Measurements from ENCODE around the gene IL17F.

The IL17F gene

DNA sequence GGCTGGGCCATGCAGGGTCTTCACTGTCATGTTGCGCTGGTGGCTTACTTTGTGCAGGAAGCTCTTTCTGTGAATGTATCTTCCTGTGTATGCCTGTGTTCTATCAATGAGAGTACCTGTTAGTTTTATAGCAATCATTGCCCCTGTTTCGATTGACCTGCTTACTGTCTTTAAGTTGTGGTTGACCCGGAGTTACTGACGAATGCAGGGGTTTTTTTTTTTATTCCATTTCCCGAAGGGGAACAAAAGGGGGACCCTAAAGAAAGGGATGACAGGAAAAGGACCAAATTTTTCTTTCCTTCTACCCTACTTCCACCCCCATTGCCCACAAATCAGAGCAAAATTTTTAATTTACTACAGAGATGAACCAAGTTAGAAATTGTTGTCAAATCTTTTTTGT, at the start of gene IL17F:
TSS of gene IL17F (minus strand) at position 101 of the 400 bp plus-strand sequence. CDS start at position 30, 71 bp downstream.
- no peak for DNase-seq

DNA sequence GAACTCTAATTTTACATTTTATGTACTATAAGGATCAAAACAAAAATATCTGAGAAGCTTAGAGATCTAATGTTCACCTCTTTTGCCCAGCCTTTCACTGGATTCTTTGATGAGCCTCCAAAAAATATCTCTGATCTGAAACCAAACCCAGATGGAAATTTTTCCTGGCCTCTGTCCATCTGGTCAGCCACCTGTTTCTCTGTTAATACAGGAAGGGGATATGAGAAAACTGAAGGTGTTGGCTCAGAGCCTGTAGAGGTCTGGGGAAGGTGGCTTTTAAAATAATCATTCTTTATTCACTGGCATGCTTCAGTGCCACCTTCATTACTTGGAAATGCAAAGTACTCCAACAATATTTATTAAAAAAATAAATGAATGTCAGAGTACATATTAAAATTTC, 48.8 kb upstream of the IL17F start:
- DNase-seq: no peak

DNA sequence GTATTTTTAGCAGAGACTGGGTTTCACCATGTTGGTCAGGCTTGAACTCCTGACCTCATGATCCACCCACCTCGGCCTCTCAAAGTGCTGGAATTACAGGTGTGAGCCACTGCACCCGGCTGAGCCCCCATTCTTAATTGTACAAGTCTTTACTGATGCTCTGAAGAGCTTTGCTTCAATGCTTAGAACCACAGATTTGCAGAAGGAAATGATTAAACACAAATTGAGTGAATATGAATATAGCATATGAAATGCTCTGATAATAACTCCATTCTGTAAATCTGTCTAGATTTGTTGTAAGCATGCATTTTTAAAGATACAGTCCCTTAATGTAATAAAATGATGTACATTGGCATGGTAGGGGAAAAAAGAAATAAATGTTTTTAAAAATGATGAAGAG, 44.5 kb upstream of the IL17F start:
- DNase-seq: no peak

DNA sequence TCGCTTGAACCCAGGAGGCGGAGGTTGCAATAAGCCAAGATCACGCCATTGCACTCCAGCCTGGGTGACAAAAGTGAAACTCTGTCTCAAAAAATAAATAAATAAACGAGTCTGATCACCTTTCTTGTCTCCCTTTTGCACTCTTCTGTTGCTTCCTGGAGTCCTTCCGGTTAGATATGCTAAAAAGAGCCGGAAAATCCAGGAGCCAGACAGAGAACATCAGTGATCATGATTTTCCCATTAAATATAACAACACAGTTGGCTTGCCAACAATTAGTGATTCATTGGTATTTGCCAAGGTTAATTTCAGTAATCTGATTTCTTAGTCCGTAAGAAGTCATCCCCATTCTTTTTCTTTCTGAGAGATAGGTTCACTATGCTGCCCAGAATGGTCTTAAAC, 43.9 kb upstream of the IL17F start:
- DNase-seq: no peak

DNA sequence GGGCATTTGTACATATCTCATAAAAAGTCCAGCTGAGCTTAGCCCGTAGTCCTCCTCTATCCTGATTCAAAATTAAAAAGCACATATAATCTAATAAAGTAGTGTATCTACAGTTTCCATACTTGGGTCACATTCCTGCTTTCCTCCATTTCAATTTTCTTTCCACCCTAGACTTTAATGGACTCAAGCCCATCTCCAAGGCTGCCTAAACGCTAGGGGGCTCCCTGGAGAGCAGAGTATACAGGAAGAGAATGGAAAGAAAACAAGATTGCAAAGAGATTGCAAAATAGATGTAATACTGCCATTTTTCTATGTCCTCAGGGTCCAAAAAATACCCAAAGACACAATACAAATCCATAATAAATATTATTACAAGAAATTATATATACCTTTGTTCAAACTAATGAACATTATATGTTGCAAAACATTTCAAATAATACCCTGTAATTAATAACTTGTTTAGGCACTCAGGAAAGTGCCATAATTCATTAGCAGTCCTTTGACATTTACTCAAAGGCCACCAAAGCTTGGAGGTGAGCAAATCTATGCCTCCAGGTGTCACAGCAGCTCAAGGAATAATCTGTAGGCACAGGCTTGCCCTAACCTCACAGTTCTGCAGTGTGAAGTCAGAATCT, 42.6 kb upstream of the IL17F start:
- DNase-seq: peak; percentile 46

DNA sequence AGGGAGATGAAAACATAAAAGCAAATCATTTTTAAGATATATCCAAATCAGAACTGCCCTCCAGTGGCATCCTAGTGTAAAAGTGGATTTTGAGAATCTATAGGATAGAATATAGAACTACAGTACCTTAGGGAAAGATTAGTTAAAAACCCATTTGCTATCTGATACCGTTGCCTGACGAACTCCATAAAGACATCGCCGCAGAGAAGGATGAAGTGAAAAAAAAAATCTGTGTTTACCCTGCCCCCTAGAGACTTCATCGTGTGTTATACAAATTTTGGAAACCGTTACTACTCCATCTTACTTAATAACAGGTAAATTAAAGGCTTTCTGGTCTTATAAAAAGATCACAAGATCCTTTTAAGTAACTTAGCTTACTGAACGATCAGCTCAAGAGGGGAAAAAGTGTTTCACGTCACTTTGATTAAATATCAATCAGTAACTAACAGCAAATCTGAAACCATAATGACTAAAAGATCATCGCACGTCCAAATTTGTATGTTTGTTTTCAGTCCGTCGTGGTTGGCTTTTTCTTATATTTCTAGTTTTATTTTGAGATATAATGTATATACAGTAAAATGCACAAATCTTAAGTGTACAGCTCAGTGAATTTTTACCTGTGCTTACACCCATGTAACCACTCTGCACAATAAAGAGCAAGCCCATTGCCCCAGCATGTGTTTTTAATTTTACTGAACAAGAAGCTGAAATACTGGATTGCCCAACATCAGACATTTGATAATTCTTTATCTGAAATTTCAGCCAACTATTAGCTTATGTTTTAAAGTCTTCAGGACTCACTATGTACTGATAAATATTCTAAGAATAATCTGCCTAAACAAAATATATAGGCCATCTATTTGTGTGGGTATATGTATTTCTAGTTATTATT, 41.1 kb upstream of the IL17F start:
- no peak for DNase-seq

DNA sequence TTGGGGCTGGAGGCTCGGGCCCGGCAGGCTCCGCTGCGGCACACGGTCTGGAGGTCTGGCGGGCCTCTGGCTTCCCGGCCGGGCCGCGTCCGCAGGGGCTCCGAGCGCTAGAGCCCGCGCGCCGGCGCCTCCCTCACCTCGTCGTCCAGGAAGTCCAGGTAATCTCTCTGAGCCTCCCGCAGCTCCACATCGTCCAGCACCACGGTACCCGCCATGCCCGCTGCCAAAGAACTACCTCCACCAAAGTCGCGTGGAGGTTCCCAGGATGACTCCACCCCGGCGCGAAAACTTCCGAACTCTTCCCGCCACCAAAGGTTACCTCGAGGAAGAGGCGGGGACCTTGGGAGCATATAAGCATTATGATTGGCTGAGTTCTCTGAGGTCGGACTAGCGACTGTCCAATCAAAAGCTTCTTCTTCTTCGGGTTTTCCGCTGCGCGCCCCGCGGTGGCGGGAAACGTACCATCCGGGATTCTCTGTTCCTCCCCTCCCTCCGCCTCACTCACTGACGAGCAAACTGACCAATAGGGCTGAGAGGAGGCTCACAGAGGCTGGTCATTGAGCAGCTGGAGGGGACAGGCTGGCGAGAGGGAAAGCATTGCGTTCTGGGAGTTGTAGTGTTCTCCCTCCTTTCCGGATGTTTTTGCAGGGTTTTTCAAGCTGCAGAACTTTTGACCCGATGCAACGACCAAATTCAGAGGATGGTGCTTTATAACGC, 40.3 kb upstream of the IL17F start, which contains the start of gene MCM3:
TSS of gene MCM3 (minus strand) at position 283 of the 717 bp plus-strand sequence. CDS start at position 215, 68 bp downstream.
- peak; percentile 98 for DNase-seq

DNA sequence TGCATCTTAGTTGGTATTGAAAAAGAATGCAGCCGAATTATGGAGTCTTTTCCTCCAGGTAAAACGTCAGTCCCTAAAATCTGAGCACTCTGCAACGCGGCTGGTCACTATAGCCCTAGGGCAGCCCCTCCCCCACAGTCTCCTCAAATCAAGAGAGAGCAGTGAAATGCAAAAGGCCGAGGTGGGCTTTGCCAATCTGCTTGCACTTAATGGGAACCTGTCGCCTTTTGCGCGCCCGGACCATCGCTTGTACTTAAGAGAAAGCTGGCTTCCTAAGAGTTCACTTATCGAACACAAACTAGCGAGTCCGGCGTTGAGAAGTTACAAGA, 39.8 kb upstream of the IL17F start:
- no peak for DNase-seq

DNA sequence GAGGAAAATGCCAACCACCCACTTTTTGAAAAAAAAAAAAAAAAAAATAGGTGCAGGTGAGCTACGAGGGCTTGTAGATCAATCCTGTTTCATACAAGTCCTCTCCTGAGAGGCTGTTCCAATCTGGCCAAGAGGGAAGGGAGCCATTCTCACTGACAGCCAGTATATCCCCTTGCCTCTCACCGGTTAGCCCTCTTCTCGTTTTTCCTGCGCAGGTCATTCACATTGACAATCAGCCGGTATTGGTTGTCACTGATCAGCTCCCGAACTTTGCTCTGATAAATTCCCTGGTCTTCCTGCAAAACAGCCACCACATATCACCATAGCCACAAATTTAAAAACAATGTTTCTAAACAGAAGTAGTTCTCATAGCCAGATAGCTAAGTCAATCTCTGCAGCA, 38.8 kb upstream of the IL17F start:
- DNase-seq: no peak

DNA sequence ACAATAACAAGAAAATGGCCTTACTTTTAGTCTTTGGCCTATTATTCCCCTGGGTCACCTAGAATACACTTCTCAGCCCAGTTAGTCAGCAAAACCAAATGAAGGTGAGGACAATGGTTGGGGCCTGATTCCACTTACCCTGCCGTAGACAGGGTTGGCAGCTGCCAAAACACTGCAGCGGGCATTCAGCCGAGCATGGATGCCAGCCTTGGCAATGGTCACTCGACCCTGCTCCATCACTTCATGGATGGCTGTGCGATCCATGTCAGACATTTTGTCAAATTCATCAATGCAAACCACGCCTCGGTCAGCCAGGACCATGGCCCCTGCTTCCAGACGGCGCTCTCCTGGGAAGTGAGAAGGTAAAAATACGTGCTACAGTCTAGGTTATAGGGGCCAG, 31.8 kb upstream of the IL17F start:
- no peak for DNase-seq

DNA sequence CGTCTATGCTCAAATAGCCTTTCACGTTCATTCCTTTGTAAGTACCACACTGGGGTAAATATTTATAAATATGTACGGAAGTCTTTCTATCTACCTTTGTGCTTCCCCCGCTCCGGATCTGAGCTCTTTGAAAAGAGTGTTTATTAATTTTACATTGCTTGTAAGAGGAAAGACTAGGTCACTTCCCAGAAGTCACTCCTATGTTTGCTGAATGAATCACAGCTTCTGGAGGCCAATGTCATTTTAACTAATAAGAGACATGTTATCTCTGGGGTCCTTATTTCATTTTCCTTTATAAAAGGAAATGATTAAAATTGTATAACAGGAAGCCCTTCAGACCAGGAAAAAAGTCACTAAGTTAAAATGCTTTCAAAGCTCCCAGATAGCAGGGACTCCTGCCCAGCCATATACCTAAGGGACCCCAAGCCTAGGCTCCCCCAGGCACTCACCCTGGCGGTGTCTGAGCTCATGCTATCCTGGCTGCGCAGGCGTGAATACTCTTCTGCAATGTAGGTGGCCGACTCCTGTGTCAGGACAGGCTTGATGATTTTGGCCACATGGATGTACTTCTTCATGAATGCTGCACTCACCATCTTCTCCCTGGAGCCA, 27.7 kb upstream of the IL17F start:
- DNase-seq: no peak

DNA sequence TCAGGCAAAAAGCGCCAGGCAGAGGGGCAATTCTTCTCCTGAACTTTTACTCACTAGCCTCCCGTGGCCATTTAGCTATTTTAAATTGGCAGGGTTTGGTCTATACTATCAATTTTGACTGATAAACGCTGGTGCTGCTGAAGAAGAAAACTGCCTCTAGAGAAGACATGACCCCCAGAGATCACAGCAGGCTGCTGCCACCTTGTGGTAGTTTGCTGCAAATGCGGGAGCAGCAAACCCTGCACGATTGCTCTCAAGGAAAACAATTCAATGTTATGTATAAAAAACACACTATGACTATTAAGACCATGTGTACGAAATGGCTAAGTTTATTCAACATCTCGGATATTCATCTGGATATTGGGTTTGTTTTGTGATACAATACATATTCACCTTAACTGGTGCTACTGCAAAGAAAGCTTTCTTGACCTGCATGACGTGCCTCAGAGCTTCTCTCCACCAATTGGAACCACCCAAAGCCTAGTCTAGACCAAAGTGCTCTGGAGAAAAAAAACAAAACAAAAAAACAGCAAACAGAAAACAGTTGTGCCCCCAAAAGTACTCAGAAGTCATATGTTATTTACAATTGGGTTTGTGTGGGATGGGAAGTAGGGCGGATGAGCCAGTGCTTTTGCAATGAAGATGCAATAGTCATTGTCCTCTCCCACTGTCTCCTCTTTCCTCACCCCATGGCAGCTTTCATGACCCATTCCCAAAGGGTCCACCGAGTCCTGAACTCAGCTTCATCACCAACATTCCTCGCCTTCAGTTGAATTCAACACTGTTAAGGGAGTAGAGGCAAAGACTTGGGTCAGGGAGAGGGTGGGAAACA, 19.6 kb upstream of the IL17F start:
- DNase-seq: peak; percentile 66

DNA sequence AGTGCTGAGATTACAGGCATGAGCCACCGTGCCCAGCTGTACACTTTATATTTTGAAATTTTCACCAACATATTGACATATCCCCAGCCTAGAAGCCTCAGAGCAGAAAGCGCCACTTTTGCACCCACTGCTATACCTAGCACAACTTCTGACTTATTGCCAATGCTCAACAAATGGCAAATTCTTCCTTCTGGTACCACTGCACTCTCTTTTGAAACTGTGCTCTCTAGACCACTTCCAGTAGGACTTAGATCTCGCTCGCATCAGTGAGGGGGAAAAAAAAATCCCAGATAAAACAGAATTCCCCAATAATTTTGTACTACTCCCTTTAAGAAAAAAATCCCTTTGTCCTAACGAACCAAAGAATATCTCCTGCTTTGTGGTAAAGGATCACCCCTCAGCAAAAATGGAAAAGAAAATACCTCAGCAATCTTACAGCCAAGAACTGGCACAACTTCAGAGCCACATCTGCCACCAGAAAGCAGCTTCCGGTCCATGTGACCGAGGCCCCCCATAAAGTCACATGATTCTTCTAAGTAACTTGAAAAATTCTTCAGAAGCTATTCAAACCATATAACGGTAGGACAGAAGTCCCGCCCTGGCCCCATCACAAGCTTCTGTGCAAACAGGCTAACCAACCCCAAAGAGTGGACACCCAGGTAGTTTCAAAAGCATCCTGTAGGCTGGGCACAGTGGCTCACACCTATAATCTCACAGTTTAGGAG, 18.5 kb upstream of the IL17F start:
- DNase-seq: no peak

DNA sequence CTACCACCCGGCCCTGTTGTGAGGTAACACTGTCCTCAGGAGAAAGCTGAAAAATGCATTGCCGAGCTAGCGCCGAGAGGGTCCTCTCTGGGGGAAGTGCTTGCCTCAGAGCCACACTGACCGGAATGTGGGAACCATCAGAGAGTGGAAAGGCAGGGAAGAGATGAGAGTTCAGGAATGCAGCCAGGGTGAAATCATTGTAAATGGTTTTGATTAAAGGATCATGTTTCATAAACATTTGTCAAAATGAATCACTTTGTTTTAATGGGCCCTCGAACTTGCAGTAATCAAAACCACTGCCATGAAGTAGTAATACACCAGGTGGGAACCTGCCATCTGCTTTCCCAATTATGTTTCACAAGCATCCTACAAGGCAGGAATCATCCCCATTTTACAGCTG, 16.9 kb upstream of the IL17F start:
- no peak for DNase-seq

DNA sequence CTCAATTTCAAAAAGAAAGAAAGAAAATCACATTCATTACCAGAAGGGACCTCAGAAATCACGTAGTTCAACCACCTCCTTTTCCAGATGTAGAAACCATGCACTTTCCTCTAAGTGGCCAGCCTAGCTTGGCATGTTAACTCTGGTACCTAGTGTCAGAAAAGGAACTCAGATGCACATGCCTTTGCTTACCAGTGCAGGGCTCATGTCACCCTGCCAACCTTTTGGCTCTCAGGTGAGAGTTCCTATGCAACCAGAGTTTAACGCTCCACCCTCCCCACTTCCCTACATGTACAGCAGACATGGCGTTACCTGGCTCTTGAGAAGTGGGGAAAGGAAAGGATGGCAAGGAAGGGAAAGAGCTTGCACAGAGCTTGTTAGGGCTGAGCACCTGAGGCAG, 16.3 kb upstream of the IL17F start:
- no peak for DNase-seq

DNA sequence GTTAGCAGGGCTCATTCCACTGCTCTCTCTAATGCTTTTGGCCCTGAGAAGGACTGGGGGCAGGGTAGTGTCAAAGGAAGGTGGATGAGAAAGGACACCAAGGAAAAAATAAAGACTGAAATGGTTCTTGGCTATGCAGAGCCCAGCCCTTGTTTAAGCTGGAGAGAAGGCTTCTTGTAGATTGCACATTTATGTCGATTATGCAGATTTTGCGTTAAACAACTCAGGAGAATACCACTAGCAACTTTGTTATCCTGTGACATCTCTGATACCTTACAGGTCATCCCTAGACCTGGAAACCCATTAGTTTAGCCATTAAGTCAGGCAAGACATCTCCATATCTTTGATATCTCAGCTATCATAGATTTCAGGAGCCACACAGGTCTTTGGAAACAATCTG, 11.1 kb upstream of the IL17F start:
- no peak for DNase-seq

DNA sequence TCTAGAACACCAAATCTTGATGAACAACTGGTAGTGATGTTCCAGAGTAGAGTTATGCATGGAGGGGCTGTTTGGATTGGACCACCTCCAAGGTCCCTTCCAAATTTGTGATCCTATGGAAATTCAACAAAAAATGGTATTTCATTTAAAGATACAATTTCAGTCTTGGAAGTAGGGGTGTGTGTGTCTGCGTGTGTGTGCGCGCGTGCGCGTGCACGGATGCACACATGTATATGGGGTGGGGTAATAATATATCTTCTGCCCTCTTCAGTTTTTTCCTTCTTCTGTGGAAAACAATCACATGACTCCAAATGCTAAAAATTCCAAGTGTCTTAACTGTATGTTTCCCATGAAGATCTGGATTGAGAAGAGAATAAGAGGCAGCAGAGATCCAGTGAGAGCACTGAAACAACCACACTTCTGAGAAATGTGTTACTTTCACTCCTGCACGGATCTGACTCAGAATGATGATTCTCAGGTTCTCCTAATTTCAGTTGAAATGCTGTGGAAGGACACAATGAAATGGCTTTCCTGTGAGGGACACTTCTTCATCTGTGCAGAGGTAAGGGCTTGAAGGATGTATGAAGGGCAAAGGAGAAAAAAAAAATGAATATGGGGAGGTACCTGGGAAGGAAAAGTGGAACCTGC, 10.6 kb upstream of the IL17F start:
- no peak for DNase-seq

DNA sequence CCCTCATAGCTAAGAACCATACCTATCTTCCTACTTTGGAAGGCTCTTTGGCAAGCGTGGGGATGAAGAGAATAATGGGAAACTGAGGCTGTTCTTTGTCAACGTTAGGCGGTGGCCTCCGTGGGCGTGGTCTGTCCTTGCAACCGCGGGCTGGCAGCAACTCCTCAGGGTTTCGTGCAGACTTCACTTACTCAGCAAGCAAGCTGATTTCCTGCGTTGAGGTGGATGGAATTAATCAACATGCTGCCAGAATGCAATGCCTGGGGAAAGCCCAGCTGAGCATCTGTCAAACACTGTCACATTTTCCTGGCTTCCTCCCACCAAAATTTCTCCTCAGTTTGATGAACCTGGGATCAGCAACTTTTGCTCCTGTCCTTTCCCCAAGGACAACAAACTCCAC, 9.2 kb upstream of the IL17F start:
- DNase-seq: no peak

DNA sequence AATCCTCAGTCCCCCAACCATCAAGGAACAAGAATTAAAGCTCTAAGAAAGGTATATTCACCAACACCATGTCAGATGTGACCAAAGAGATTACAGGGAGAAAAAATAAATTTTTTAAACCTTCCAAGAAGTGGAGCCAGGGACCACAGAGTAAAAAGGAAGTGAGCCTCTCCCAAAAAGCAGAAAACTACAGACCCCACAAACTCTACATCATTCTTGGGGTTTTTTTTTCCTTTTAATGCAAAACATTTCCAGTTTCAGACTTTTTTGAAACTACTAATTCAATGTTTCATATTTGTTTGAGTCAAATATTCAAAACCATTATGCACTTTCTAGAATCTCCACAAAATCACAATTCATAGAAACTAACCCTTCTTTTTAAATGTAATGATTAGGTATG, 6.8 kb upstream of the IL17F start:
- DNase-seq: no peak

DNA sequence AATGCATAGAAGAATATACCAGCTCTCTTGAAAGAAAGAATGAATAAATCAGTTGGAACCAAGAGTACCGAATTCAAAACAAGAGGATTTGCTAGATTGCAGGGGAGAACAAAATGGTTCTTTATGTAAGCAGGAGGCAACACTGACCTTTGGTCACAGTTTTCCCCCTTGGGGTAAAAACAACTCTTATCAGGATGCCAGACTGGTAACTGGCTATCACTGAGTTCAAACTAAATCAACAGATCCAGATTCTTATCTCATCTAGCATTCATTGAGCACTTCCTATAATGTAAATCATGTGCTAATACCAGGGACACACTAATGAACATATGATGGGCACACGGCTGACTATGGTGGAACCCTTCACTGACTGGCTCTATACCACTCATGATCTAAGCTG, 4.8 kb upstream of the IL17F start:
- no peak for DNase-seq

DNA sequence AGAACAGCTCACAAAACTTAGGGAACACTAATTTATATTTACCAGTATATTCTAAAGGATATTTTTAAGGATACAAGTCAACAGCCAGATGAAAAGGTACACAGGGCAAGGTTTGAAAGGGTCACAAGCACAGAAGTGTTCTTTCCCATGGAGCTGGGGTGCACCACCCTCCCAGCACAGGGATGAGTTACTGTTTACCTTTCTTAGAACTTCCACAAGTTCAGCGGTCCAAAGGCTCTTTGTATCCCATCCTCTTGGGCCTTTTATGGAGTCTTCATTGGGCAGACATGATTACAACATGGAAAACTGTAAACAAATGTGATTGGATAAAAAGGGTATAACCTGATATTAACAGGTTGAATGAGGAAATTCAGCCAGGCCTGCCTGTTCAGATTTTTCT, 1.1 kb upstream of the IL17F start:
- DNase-seq: no peak
